Neural crest cell (in vitro differentiated cells): ENCODE data around the gene ALPK3. TPM values are rescaled to one million over a fixed set of nuclear protein-coding genes. Genes with fewer than 3 reads are reported as not detected.

Source experiments
- DNase-seq: peaks from one replicate; pipeline ENCODE4 v3.0.0; 2021; ENCODE audit warnings: low read depth, mixed read lengths, low spot score
- H3K27ac Mint-ChIP-seq: one replicate; pipeline ENCODE4 v1.8.0; 2021; ENCODE audit warnings: mild to moderate bottlenecking, mixed read lengths; ENCODE audit not compliant: unreplicated experiment
- H3K27me3 Mint-ChIP-seq: 2 replicates; pipeline ENCODE4 v1.8.0; 2021; ENCODE audit warnings: low read depth, mild to moderate bottlenecking, mixed read lengths
- H3K36me3 Mint-ChIP-seq: 2 replicates; pipeline ENCODE4 v1.8.0; 2021; ENCODE audit warnings: low read depth, mild to moderate bottlenecking, mixed read lengths
- H3K4me1 Mint-ChIP-seq: 2 replicates; pipeline ENCODE4 v1.8.0; 2021; ENCODE audit warnings: mixed read lengths
- H3K4me3 Mint-ChIP-seq: one replicate; pipeline ENCODE4 v1.8.0; 2021; ENCODE audit warnings: mild to moderate bottlenecking, mixed read lengths
- H3K9me3 Mint-ChIP-seq: 2 replicates; pipeline ENCODE4 v1.8.0; 2021; ENCODE audit warnings: mixed read lengths
- CTCF ChIP-seq: fragments of 200-600 bp; sonication (generic); conservative IDR thresholded peaks from 2 replicates; pipeline ENCODE4 v1.5.0; 2021; ENCODE audit warnings: antibody characterized with exemption, mild to moderate bottlenecking
- long read RNA-seq: library from polyadenylated mRNA; unstranded; transcript quantifications from one replicate; pipeline ENCODE4 v2.0.0, GENCODE V29; 2020
- total RNA-seq: library from RNA; stranded (reverse); gene quantifications from 2 replicates; pipeline ENCODE4 v1.2.1, GENCODE V29; 2021

ALPK3 gene
- 3.3 and 4.4 TPM in 2 replicates for total RNA-seq
- long read RNA-seq, partial matches to known transcripts, result 0 of 1 reads
- long read RNA-seq, other reads (novel, unspliced or antisense), result 1 of 1 reads

- peaks cover 4% of the 10 kb centered on the region for H3K36me3 Mint-ChIP-seq
- H3K4me1 Mint-ChIP-seq, result peaks cover 28% of the 10 kb centered on the region
- TF ChIP-seq CTCF, result peak; percentile 13
- peaks cover 18% of the 10 kb centered on the region for H3K27me3 Mint-ChIP-seq
- no peaks in the 10 kb centered on the region for H3K9me3 Mint-ChIP-seq
- DNase-seq, result peak; percentile 27
- H3K27ac Mint-ChIP-seq, result peak within 1 kb of the TSS; percentile 93
- peak within 1 kb of the TSS; percentile 81 for H3K4me3 Mint-ChIP-seq
Measured at GRCh38 chr15:84816694-84817465, at the start of gene ALPK3. TSS of gene ALPK3 (plus strand) at chr15:84817356. CDS start at chr15:84817453, 97 bp downstream.

GRCh38 chr15:84772031-84772430 lies 45.1 kb upstream of the ALPK3 start:
- H3K9me3 Mint-ChIP-seq, result no peaks in the 10 kb centered on the region
- no peak overlapping the region for H3K4me3 Mint-ChIP-seq
- no peak for TF ChIP-seq CTCF
- DNase-seq, result no peak
- no peak overlapping the region for H3K27ac Mint-ChIP-seq
- no peaks in the 10 kb centered on the region for H3K27me3 Mint-ChIP-seq
- H3K4me1 Mint-ChIP-seq, result no peaks in the 10 kb centered on the region
- peaks cover 12% of the 10 kb centered on the region for H3K36me3 Mint-ChIP-seq

- TF ChIP-seq CTCF, result no peak
- peaks cover 12% of the 10 kb centered on the region for H3K36me3 Mint-ChIP-seq
- H3K4me3 Mint-ChIP-seq, result no peak overlapping the region
- H3K27me3 Mint-ChIP-seq, result no peaks in the 10 kb centered on the region
- H3K27ac Mint-ChIP-seq, result no peak overlapping the region
- no peak for DNase-seq
- no peaks in the 10 kb centered on the region for H3K4me1 Mint-ChIP-seq
- no peaks in the 10 kb centered on the region for H3K9me3 Mint-ChIP-seq
Measured at GRCh38 chr15:84772467-84772866, 44.7 kb upstream of the ALPK3 start.

- DNase-seq, result no peak
- no peak overlapping the region for H3K4me3 Mint-ChIP-seq
- H3K4me1 Mint-ChIP-seq, result peaks cover 4% of the 10 kb centered on the region
Measured at GRCh38 chr15:84773716-84774115, 43.4 kb upstream of the ALPK3 start.

GRCh38 chr15:84775867-84776449 lies 41.2 kb upstream of the ALPK3 start:
- Mint-ChIP-seq H3K4me1 (peaks cover 4% of the 10 kb centered on the region), H3K27ac (no peak overlapping the region), H3K36me3 (peaks cover 12% of the 10 kb centered on the region), H3K4me3 (no peak overlapping the region), H3K27me3 (no peaks in the 10 kb centered on the region), H3K9me3 (no peaks in the 10 kb centered on the region)
- TF ChIP-seq CTCF, result no peak
- no peak for DNase-seq

More at GRCh38 chr15:84773716-84774115, 43.4 kb upstream of the ALPK3 start:
- no peak overlapping the region for H3K27ac Mint-ChIP-seq
- H3K9me3 Mint-ChIP-seq, result no peaks in the 10 kb centered on the region
- peaks cover 16% of the 10 kb centered on the region for H3K36me3 Mint-ChIP-seq
- no peak for TF ChIP-seq CTCF
- H3K27me3 Mint-ChIP-seq, result no peaks in the 10 kb centered on the region
